ENCODE results near the gene KPNA4. TPM values are rescaled to one million over a fixed set of nuclear protein-coding genes. Genes with fewer than 3 reads are reported as not detected.
A peak's percentile ranks its signal among the peaks of the same experiment; 100 is the strongest.
"Not testable (repeated sequence)": the region's sequence is repeated elsewhere in the genome, so short reads cannot be mapped to it uniquely, and the experiment has no call there.

KPNA4 gene
- total RNA-seq, 1 donor from 2014 or later: 57.1 TPM

- peaks cover 5% of the 10 kb centered on the region for H3K4me1 Mint-ChIP-seq (ENCODE audit: unreplicated experiment)
- peaks cover 4% of the 10 kb centered on the region for H3K27me3 Mint-ChIP-seq (ENCODE audit: unreplicated experiment)
- H3K27ac Mint-ChIP-seq (ENCODE audit: unreplicated experiment): no peak overlapping the region
- H3K36me3 Mint-ChIP-seq (ENCODE audit: low read depth, unreplicated experiment): peaks cover 4% of the 10 kb centered on the region
- DNase-seq (ENCODE audit: low spot score): no peak
- H3K9me3 Mint-ChIP-seq (ENCODE audit: unreplicated experiment): no peaks in the 10 kb centered on the region
- TF ChIP-seq CTCF (IDR thresholded peaks at IDR 0.05; ENCODE audit: unreplicated experiment): no peak
- no peak overlapping the region for H3K4me3 Mint-ChIP-seq (ENCODE audit: unreplicated experiment)
Observed at GRCh38 chr3:160454995-160455394, 110.4 kb downstream of the KPNA4 start.

GRCh38 chr3:160452251-160452650, 113.1 kb downstream of the KPNA4 start:
- not testable (repeated sequence) for H3K36me3 Mint-ChIP-seq (ENCODE audit: low read depth, unreplicated experiment); H3K27ac Mint-ChIP-seq (ENCODE audit: unreplicated experiment); H3K9me3 Mint-ChIP-seq (ENCODE audit: unreplicated experiment); H3K27me3 Mint-ChIP-seq (ENCODE audit: unreplicated experiment); DNase-seq (ENCODE audit: low spot score)
- peaks cover 14% of the 10 kb centered on the region for H3K4me1 Mint-ChIP-seq (ENCODE audit: unreplicated experiment)
- H3K4me3 Mint-ChIP-seq (ENCODE audit: unreplicated experiment): peak overlapping the region; percentile 59

- Mint-ChIP-seq H3K27ac (ENCODE audit: unreplicated experiment) (no peak overlapping the region), H3K4me3 (ENCODE audit: unreplicated experiment) (no peak overlapping the region), H3K27me3 (ENCODE audit: unreplicated experiment) (peaks cover 2% of the 10 kb centered on the region), H3K9me3 (ENCODE audit: unreplicated experiment) (no peaks in the 10 kb centered on the region), H3K4me1 (ENCODE audit: unreplicated experiment) (peaks cover 14% of the 10 kb centered on the region), H3K36me3 (ENCODE audit: low read depth, unreplicated experiment) (peaks cover 4% of the 10 kb centered on the region)
- no peak for DNase-seq (ENCODE audit: low spot score)
- no peak for TF ChIP-seq CTCF (IDR thresholded peaks at IDR 0.05; ENCODE audit: unreplicated experiment)
Observed at GRCh38 chr3:160451602-160452001, 113.8 kb downstream of the KPNA4 start.

GRCh38 chr3:160450846-160451245, 114.5 kb downstream of the KPNA4 start:
- TF ChIP-seq CTCF (IDR thresholded peaks at IDR 0.05; ENCODE audit: unreplicated experiment): no peak
- peaks cover 4% of the 10 kb centered on the region for H3K36me3 Mint-ChIP-seq (ENCODE audit: low read depth, unreplicated experiment)

GRCh38 chr3:160449636-160450598, 115.5 kb downstream of the KPNA4 start, which contains the start of gene TRIM59:
Gene TRIM59, minus strand, starts transcription at chr3:160449786. Its CDS starts 10,603 bp downstream, at chr3:160439183.
- H3K4me1 Mint-ChIP-seq (ENCODE audit: unreplicated experiment): peaks cover 14% of the 10 kb centered on the region
- no peaks in the 10 kb centered on the region for H3K9me3 Mint-ChIP-seq (ENCODE audit: unreplicated experiment)
- H3K4me3 Mint-ChIP-seq (ENCODE audit: unreplicated experiment): peak within 1 kb of the TSS; percentile 97
- peak; percentile 94 for DNase-seq (ENCODE audit: low spot score)
- H3K36me3 Mint-ChIP-seq (ENCODE audit: low read depth, unreplicated experiment): peaks cover 4% of the 10 kb centered on the region
- H3K27me3 Mint-ChIP-seq (ENCODE audit: unreplicated experiment): peaks cover 2% of the 10 kb centered on the region
- H3K27ac Mint-ChIP-seq (ENCODE audit: unreplicated experiment): peak within 1 kb of the TSS; percentile 96
- TF ChIP-seq CTCF (IDR thresholded peaks at IDR 0.05; ENCODE audit: unreplicated experiment): no peak

More at GRCh38 chr3:160450846-160451245, 114.5 kb downstream of the KPNA4 start:
- Mint-ChIP-seq H3K4me1 (ENCODE audit: unreplicated experiment) (peaks cover 14% of the 10 kb centered on the region), H3K4me3 (ENCODE audit: unreplicated experiment) (peak overlapping the region; percentile 97), H3K27me3 (ENCODE audit: unreplicated experiment) (peaks cover 2% of the 10 kb centered on the region), H3K27ac (ENCODE audit: unreplicated experiment) (peak overlapping the region; percentile 32), H3K9me3 (ENCODE audit: unreplicated experiment) (no peaks in the 10 kb centered on the region)
- no peak for DNase-seq (ENCODE audit: low spot score)
